Measurements from ENCODE around the gene SEMA5B.

SEMA5B gene

DNA sequence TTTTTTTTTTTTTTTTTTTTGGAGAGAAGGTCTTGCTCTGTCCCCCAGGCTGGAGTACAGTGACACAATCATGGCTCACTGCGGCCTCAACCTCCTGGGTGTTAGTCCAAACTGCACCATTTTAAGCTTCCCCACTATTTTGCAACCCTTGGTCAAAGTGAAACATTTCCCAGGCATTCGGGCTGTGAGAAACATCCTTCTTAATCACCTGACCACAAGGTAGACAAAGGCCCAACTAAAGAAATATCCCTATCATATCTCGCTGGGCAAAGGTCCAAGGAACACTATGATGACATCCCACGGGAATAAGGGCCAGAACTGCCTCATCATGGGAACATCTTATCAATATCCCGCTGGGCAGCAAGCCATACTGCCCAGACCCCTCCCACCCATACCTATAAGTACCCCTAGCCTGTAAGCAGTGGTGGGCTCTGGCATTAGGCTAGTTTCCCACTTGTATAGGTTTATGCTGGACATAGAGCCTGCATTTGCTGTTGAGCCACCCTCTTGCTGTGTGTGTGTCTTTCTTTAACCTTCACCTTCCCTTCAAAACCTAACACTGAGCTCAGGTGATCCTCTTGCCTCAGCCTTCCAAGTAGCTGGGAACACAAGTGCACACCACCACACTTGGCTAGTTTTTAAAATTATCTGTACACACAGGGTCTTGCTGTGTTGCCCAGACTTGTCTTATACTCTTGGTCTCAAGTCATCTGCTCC lies 95.2 kb downstream of the SEMA5B start:
- H3K27ac ChIP-seq, result no peak overlapping the region
- TF ChIP-seq, protein P1, sequence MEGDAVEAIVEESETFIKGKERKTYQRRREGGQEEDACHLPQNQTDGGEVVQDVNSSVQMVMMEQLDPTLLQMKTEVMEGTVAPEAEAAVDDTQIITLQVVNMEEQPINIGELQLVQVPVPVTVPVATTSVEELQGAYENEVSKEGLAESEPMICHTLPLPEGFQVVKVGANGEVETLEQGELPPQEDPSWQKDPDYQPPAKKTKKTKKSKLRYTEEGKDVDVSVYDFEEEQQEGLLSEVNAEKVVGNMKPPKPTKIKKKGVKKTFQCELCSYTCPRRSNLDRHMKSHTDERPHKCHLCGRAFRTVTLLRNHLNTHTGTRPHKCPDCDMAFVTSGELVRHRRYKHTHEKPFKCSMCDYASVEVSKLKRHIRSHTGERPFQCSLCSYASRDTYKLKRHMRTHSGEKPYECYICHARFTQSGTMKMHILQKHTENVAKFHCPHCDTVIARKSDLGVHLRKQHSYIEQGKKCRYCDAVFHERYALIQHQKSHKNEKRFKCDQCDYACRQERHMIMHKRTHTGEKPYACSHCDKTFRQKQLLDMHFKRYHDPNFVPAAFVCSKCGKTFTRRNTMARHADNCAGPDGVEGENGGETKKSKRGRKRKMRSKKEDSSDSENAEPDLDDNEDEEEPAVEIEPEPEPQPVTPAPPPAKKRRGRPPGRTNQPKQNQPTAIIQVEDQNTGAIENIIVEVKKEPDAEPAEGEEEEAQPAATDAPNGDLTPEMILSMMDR (IDR thresholded peaks at IDR 0.05), result no peak
- TF ChIP-seq ZFX (IDR thresholded peaks at IDR 0.05; ENCODE audit: borderline replicate concordance), result no peak

DNA sequence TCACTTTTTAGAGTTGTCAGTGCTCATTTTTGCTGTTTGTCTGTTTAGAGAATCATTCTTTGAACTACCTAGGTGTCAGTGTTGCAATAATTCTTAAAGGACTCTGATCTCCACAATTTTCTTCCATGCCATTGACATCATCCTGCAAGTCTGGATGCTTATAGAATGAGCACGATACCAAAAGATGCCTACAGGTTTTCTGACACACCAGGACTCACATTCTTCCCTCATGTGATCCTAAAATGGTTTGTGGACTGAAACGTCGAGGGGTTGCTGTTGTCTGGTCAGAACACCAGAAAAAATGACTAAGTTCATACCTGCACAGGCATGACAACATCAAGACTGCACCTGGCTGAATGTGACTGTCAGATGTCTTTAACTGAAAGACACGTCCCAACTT lies 95.9 kb downstream of the SEMA5B start:
- TF ChIP-seq ZFX (IDR thresholded peaks at IDR 0.05; ENCODE audit: borderline replicate concordance), result no peak
- TF ChIP-seq, protein P1 (IDR thresholded peaks at IDR 0.05), result no peak
- no peak overlapping the region for H3K27ac ChIP-seq

DNA sequence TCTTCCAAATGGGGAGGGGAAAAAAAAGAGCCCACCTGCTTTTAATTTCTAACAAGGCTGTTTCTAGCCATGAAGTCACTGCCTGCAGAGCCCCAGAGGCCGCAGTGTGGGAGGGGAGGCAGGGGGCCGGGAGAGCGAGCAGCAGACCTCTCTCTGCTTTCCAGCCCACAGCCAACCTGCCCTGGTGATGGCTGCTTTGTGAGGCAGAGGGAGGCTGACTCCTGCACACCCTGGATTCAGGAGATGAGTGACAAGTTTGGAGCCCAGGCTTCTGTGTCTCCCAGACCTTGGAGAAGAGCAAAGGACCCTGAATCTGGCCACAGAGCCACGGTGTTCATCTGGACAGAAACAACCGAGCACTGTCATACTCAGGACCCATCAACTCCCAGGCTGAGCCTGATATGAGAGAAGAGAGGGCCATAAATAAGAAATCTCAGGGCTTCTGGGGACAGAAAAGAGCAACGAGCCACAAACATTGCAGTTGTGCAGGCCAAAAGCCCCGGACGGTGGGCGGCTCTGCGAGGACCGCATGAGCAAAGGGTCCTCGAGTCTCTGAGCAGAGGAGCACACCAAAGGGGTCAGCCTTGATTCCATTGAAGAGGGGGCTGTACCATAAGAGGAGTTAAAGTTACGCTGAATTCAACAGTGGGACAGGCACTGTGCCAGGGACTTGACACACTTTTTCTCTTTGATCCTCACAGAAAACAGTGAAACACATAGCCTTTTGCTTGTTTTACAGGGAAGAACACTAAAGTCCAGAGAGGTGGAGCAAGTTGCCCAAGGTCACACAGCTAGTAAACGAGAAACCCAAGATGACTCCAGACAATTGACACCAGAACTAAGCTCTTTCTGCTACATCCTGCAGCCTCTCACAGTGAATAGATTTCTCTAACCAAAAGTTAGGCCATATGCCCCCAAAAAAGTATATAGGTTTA lies 97.2 kb downstream of the SEMA5B start:
- no peak overlapping the region for H3K27ac ChIP-seq
- no peak for TF ChIP-seq ZFX (IDR thresholded peaks at IDR 0.05; ENCODE audit: borderline replicate concordance)
- TF ChIP-seq, protein P1 (IDR thresholded peaks at IDR 0.05), result no peak

DNA sequence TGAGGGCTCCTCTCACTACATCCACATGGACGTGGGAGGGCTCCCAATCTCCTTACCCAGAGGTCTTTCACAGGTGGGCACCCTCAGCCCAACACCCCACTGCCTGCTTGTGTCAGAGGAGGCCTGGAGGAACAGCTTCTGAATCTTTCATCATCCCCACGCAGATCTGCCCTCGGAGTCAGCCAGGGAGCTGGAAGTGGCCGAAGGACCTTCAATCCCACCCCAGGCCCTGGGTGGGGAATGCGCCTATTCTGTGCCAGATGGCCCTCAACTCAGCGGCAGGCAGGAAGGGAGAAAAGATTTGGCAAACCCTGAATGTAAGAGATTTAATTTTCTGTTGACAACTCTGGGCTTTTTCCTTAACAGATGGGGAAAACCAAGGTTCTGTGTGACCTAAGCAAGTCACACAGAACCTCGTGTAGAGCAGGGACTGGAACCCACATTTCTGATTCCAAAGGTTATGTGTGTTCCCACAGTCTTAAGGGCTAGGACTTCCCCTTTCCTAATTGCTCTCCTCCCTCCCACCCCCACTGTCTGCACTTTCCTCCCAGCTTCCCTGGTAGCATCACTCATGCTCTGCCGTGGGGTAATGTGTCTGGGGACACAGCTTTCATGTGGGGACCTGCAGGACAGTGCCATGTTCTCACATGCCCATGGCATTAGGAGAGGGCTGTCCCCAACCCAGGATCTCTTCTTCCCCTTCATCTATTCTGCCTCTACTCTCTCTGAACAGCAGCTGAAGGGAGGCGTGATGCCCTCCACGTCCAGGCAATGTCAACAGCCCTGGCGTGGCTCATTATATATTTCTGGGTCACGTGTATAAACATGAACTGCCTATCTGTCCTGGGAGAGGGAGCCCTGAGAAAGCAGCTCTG lies 98.1 kb downstream of the SEMA5B start:
- TF ChIP-seq, protein P1 (IDR thresholded peaks at IDR 0.05), result no peak
- TF ChIP-seq ZFX (IDR thresholded peaks at IDR 0.05; ENCODE audit: borderline replicate concordance), result no peak
- H3K27ac ChIP-seq, result no peak overlapping the region

DNA sequence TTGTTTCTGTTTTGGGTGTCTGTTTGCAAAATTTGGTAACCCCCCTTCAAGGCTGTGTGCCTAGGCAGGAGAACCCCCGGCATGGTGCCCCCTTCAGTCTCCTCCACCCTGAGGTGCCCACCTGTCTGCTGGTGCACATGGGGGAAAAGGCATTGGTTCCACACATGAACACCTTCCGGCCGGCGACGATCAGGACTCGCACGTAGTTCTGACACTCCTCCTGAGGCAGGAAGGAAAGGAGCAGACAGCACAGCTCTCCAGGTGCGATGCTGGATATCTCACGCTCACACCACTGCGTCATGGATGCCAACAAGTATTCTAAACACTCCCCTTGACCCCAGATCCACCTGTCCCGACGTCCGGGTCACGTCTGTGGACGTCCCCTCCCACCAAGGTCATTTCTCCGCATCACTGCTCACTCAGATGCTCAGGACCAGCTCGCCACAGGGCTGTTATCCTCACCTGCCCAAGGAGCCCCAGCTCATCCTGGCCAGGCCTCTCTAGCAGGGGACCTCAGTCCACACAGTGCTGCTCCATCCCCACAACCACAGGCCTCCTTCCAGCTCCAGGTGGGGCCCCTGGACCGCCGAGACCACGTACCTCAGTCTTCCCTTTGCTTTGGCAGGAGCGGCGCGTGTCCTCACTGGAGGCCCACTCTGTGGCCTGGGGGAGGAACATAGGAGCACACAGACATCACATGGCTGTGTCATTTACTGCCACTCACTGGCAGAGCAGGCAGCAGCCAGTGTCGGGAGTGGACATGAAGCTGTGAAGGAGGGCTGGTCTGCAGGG lies 99.0 kb downstream of the SEMA5B start:
- H3K27ac ChIP-seq, result no peak overlapping the region
- TF ChIP-seq, protein P1 (IDR thresholded peaks at IDR 0.05), result no peak
- no peak for TF ChIP-seq ZFX (IDR thresholded peaks at IDR 0.05; ENCODE audit: borderline replicate concordance)

DNA sequence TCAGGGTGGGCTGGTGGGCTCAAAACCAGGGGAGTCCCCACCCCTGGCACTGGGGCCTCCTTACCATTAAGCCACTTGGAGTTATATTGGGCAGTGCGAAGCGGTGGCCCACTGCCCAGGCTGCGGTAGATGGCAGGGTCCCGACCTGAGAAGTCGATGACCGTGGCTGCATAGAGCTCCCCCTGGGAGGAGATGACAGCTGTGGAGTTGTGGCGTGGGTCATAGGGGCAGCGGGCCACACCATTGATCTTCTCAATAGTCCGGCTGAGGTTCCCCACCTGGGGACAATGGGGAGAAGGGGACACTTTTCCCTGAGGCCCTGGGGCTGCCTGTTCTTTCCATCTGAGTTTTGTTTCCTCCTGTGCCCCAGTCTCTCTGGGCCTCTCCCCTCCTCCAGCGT lies 99.8 kb downstream of the SEMA5B start:
- TF ChIP-seq, protein P1 (IDR thresholded peaks at IDR 0.05), result no peak
- no peak overlapping the region for H3K27ac ChIP-seq
